Measurements from ENCODE around the gene TLK1.

The TLK1 gene

DNA sequence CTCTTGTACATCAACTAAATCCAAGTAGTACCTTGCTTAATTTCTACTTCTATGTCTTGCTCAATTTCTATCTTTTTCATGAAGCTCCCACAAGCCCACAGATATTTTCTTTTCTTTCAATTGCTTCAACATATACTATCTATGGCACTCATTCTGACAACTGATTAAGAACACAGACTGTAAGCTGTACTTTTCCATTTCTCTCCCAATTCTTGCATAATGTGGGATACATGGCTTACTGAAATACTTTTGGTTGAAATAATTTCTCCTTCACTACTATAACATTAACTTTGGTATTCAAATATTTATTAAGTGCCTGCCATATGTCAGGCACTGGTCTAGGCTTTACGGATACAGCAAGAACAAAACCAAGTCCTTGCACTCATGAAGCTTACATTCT lies 146.8 kb downstream of the TLK1 start:
- DNase-seq (ENCODE audit: low spot score), result no peak
- in situ Hi-C loops (cut with MboI; ENCODE audit: low sequenced_read_pairs, unreplicated experiment), result no loop called here
- TF ChIP-seq, protein P1, sequence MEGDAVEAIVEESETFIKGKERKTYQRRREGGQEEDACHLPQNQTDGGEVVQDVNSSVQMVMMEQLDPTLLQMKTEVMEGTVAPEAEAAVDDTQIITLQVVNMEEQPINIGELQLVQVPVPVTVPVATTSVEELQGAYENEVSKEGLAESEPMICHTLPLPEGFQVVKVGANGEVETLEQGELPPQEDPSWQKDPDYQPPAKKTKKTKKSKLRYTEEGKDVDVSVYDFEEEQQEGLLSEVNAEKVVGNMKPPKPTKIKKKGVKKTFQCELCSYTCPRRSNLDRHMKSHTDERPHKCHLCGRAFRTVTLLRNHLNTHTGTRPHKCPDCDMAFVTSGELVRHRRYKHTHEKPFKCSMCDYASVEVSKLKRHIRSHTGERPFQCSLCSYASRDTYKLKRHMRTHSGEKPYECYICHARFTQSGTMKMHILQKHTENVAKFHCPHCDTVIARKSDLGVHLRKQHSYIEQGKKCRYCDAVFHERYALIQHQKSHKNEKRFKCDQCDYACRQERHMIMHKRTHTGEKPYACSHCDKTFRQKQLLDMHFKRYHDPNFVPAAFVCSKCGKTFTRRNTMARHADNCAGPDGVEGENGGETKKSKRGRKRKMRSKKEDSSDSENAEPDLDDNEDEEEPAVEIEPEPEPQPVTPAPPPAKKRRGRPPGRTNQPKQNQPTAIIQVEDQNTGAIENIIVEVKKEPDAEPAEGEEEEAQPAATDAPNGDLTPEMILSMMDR (IDR thresholded peaks at IDR 0.05; ENCODE audit: borderline replicate concordance, control extremely low read depth, extremely low read depth, insufficient read depth, missing control alignments), result no peak

DNA sequence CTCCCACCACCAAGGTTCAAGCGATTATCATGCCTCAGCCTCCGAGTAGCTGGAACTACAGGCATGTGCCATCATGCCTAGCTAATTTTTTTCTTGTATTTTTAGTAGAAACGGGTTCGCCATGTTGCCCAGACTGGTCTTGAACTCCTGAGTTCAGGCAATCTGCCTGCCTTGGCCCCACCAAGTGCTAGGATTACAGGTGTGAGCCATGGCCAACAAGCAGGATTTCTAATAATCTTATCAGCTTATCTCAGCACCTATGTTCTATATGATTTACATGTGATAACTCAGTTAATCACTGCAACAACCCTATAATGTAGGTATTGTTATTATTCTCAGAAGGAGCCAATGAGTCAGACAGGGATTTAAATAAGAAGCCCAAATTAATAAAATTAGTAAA lies 151.3 kb downstream of the TLK1 start:
- DNase-seq (ENCODE audit: low spot score), result no peak
- TF ChIP-seq, protein P1 (IDR thresholded peaks at IDR 0.05; ENCODE audit: borderline replicate concordance, control extremely low read depth, extremely low read depth, insufficient read depth, missing control alignments), result no peak
- in situ Hi-C loops (cut with MboI; ENCODE audit: low sequenced_read_pairs, unreplicated experiment), result no loop called here

DNA sequence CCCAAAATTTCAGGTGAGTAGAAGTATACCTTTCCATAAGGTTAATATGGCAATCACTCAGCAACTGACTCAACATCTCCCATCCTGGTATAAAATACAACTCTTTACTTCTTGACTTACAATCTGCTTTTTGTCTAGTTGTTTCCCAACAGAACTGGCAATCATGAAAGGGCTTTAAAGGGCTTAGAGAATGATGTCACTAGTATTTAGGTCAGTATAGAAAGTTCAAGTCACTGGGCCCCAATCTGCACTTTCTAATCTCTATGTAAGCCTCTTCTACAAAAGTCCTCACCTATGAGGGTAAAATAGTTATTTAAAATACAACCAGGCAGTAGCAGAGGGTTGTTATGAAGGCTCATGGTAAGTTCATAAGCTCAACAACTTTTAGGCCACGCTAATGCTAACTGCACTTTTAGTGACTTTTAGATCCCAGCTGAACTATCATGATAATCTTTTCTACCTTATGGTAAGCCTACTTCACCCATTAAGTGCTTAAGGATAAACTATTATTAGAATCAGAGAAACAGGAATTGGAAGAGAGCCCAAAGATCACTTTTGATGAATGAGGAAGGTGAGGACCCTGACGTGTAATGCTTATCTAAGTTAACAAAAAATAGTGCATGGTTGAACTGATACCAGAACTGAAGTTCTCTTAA lies 152.0 kb downstream of the TLK1 start:
- TF ChIP-seq, protein P1 (IDR thresholded peaks at IDR 0.05; ENCODE audit: borderline replicate concordance, control extremely low read depth, extremely low read depth, insufficient read depth, missing control alignments), result no peak
- in situ Hi-C loops (cut with MboI; ENCODE audit: low sequenced_read_pairs, unreplicated experiment), result no loop called here

DNA sequence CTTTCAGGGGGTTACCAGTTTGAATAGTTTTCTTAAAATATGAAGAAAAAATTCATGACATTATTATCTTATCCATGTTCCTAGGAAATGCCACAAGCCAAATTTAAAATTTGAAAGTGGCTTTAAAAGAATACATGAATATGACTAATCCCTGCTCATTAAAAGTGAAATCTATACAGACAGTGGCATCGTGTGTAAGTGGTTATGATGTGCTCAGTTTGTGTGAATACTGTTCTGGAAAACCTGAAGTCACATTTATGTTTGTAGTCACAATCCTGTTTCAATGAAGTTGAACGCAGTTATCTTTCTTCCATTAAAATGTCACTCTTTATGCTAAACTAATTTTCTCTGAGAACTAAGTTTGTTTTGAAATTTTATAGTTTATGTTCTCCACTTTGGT lies 155.9 kb downstream of the TLK1 start:
- TF ChIP-seq, protein P1 (IDR thresholded peaks at IDR 0.05; ENCODE audit: borderline replicate concordance, control extremely low read depth, extremely low read depth, insufficient read depth, missing control alignments), result no peak
- no peak for DNase-seq (ENCODE audit: low spot score)
- in situ Hi-C loops (cut with MboI; ENCODE audit: low sequenced_read_pairs, unreplicated experiment), result no loop called here

More for the DNA sequence above, 152.0 kb downstream of the TLK1 start:
- DNase-seq (ENCODE audit: low spot score), result no peak

DNA sequence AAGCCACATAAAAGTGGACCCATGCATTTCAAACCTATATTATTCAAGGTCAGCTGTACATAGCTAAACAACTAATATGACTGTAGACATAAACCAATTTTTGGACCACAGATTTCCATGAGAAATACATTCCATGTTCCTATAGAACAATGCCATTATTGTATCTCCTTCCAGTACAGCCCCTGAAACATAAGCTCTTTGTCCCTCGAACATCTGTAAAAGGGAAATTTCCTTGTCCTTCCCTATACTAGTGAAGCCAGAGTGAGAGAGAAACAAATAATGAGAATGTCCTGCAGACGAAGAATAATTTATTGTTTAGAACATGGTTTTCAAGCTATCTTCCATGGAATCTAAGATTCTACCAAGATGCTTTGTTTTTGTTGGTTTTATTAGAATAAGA lies 156.3 kb downstream of the TLK1 start:
- DNase-seq (ENCODE audit: low spot score), result no peak
- in situ Hi-C loops (cut with MboI; ENCODE audit: low sequenced_read_pairs, unreplicated experiment), result no loop called here
- TF ChIP-seq, protein P1 (IDR thresholded peaks at IDR 0.05; ENCODE audit: borderline replicate concordance, control extremely low read depth, extremely low read depth, insufficient read depth, missing control alignments), result no peak

DNA sequence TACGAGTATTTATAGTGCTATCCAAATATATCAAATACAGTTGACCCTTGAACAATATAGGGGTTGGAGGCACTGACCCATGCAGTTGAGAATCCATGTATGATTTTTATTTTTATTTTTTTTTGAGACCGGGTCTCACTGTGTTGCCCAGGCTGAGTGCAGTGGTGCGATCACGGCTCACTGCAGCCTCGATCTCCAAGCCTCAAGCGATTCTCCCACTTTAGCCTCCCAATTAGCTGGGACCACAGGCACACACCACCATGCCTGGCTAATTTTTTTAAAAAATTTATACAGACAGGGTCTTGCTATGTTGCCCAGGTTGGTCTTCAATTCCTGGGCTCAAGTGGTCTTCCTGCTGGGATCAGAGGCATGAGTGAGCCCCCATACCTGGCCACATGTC lies 161.0 kb downstream of the TLK1 start:
- no peak for DNase-seq (ENCODE audit: low spot score)
- TF ChIP-seq, protein P1 (IDR thresholded peaks at IDR 0.05; ENCODE audit: borderline replicate concordance, control extremely low read depth, extremely low read depth, insufficient read depth, missing control alignments), result no peak
- in situ Hi-C loops (cut with MboI; ENCODE audit: low sequenced_read_pairs, unreplicated experiment), result loop anchor here (25.0 kb wide), 1 partner anchor 438 kb away; the partner anchor contains the start of genes DCAF17 and METTL8

Data from GM13976 (cell line).